K562 (cell line): ENCODE measurements around the gene STON2. TPM values are rescaled to one million over a fixed set of nuclear protein-coding genes. Genes with fewer than 3 reads are reported as not detected.

ENCODE experiments used
- ATAC-seq: fragments of 200-7000 bp; cut with Tn5 transposase; 3 replicates; pipeline ENCODE4 v1.9.1; 2020; ENCODE audit warnings: moderate library complexity
- BruUV-seq: library from RNA; stranded (reverse); fragments of 400-500 nt; replicated peaks from 2 replicates; lab custom pipeline; 2021; lab: Mats Ljungman, UMichigan
- CTCF ChIA-PET: fragments of 300-600 bp; formaldehyde crosslinking; extraction: SDS; loops from one replicate; lab custom pipeline; 2021; ENCODE audit warnings: low intra/inter-chr PET ratio; lab: Yijun Ruan, JAX
- POLR2A ChIA-PET: fragments of 300-600, 350-650 bp; sonication (Branson Sonifier 250); formaldehyde crosslinking; extraction: SDS; loops from one replicate; lab custom pipeline; 2021; ENCODE audit warnings: antibody characterized with exemption, inconsistent platforms; lab: Yijun Ruan, JAX
- DNase-seq, 4 experiments: peaks; one replicate each; pipeline versions ENCODE4 v3.0.0 to v3.0.0-alpha.2; 2011 to 2018; ENCODE audit warnings: low spot score in 3 of 4, mixed read lengths in 3 of 4; ENCODE audit errors: extremely low read depth in 1 of 4
- FAIRE-seq: peaks from 2 replicates; lab custom pipeline; 2011; peaks lifted over from hg19 to GRCh38; lab: Jason Lieb, UNC
- H2AFZ ChIP-seq: 2 replicates; pipeline ENCODE4 v1.6.0; 2011; ENCODE audit warnings: low read depth, low read length, control low read depth, inconsistent platforms
- H3K27ac ChIP-seq: fragments of 200-600 bp; 3 replicates; pipeline ENCODE4 v1.8.0; 2011; ENCODE audit warnings: low read depth, mild to moderate bottlenecking, control low read depth, inconsistent platforms, low read length, moderate library complexity, mixed read lengths; ENCODE audit errors: extremely low read depth
- H3K27me3 ChIP-seq, 2 experiments: fragments of 300-600 bp in 1 of 2; 2 replicates in 1 of 2; 3 replicates in 1 of 2; pipeline versions ENCODE4 v1.6.0 to v1.8.0; 2011; ENCODE audit warnings: inconsistent platforms in 2 of 2, low read length in 2 of 2, mild to moderate bottlenecking in 1 of 2, mixed read lengths in 1 of 2, moderate library complexity in 1 of 2; ENCODE audit not compliant: control insufficient read depth in 2 of 2, insufficient read depth in 2 of 2
- H3K36me3 ChIP-seq: fragments of 300-600 bp; 3 replicates; pipeline ENCODE4 v1.8.0; 2011; ENCODE audit warnings: mild to moderate bottlenecking, low read length, inconsistent platforms; ENCODE audit not compliant: control insufficient read depth, insufficient read depth
- H3K4me1 ChIP-seq, 2 experiments: fragments of 200-600 bp in 1 of 2; replicated peaks in 1 of 2; 2 replicates in 1 of 2; 3 replicates in 1 of 2; pipeline versions ENCODE4 v1.5.1 to v1.8.0; 2011; ENCODE audit warnings: inconsistent platforms in 2 of 2, low read length in 2 of 2, mild to moderate bottlenecking in 1 of 2, mixed read lengths in 1 of 2, moderate library complexity in 1 of 2; ENCODE audit not compliant: control insufficient read depth in 2 of 2, insufficient read depth in 2 of 2
- H3K4me2 ChIP-seq: 2 replicates; pipeline ENCODE4 v1.6.1; 2011; ENCODE audit warnings: low read length, control low read depth, inconsistent platforms, mixed read lengths; ENCODE audit not compliant: insufficient read depth
- H3K4me3 ChIP-seq: fragments of 200-600 bp; sonication (generic), shearing (Covaris generic); 2 replicates; pipeline ENCODE4 v1.5.1; 2016; ENCODE audit warnings: control low read depth, inconsistent platforms
- H3K79me2 ChIP-seq: fragments of 200-600 bp; 3 replicates; pipeline ENCODE4 v1.8.0; 2011; ENCODE audit warnings: low read length, inconsistent platforms; ENCODE audit not compliant: control insufficient read depth, insufficient read depth
- H3K9ac ChIP-seq, 2 experiments: 2 replicates each; pipeline versions ENCODE4 v1.6.0 to v1.6.1; 2011; ENCODE audit warnings: low read depth in 2 of 2, low read length in 2 of 2, control low read depth in 1 of 2, inconsistent platforms in 1 of 2, mild to moderate bottlenecking in 1 of 2, mixed read lengths in 1 of 2; ENCODE audit not compliant: insufficient read depth in 1 of 2
- H3K9me1 ChIP-seq: one replicate; pipeline ENCODE4 v1.6.0; 2011; ENCODE audit warnings: inconsistent platforms, mild to moderate bottlenecking, low read length, moderate library complexity; ENCODE audit not compliant: control insufficient read depth, insufficient read depth
- H3K9me3 ChIP-seq: replicated peaks from 2 replicates; pipeline ENCODE4 v1.5.1; 2011; ENCODE audit warnings: low read depth, low read length, inconsistent platforms; ENCODE audit not compliant: control insufficient read depth, insufficient read depth
- H4K20me1 ChIP-seq: replicated peaks from 2 replicates; pipeline ENCODE4 v1.6.1; 2011; ENCODE audit warnings: low read length, inconsistent platforms, mixed read lengths; ENCODE audit not compliant: control insufficient read depth, insufficient read depth
- CEBPG ChIP-seq, 3 experiments: fragments of 200-800 bp in 1 of 3; sonication (Bioruptor generic) in 1 of 3; sonication (generic) in 1 of 3; formaldehyde crosslinking in 1 of 3; IDR thresholded peaks in 2 of 3; conservative IDR thresholded peaks in 1 of 3; 2 replicates each; pipeline versions ENCODE4 v1.6.1 to v1.8.0; 2016 to 2022; ENCODE audit warnings: missing compliant biosample characterization in 2 of 3, missing genetic modification characterization in 2 of 3, mild to moderate bottlenecking in 1 of 3, missing genetic modification reagents in 1 of 3
- CXXC5 ChIP-seq: fragments of 250-450 bp; sonication (Bioruptor Pico); IDR thresholded peaks from 2 replicates; pipeline ENCODE4 v1.8.0; 2022; ENCODE audit warnings: inconsistent platforms, mild to moderate bottlenecking, moderate library complexity
- DEAF1 ChIP-seq: fragments of 450-650 bp; formaldehyde crosslinking; IDR thresholded peaks from 2 replicates; pipeline ENCODE4 v1.4.0; 2020; ENCODE audit warnings: mild to moderate bottlenecking, moderate library complexity
- FOXJ3 ChIP-seq: sonication (generic); formaldehyde crosslinking; IDR thresholded peaks from 2 replicates; pipeline ENCODE4 v1.4.0; 2020; ENCODE audit warnings: mild to moderate bottlenecking, missing genetic modification reagents
- HMG20A ChIP-seq: fragments of 450-650 bp; formaldehyde crosslinking; conservative IDR thresholded peaks from 2 replicates; pipeline ENCODE4 v1.4.0; 2020; ENCODE audit warnings: mild to moderate bottlenecking, mixed read lengths
- HMGN3 ChIP-seq: IDR thresholded peaks from 2 replicates; pipeline ENCODE4 v1.6.1; 2011; ENCODE audit warnings: borderline replicate concordance, low read depth, mild to moderate bottlenecking, mixed read lengths, low read length; ENCODE audit not compliant: insufficient read length; ENCODE audit errors: extremely low read depth
- RBM39 ChIP-seq: fragments of 200-400 bp; formaldehyde crosslinking; optimal IDR thresholded peaks from 2 replicates; pipeline ENCODE3; 2018; ENCODE audit warnings: low read depth, low read length
- RNF2 ChIP-seq: sonication (generic); IDR thresholded peaks from 2 replicates; pipeline ENCODE4 v1.6.1; 2016
- ZFP36 ChIP-seq: fragments of 150-350 bp; IDR thresholded peaks from 2 replicates; pipeline ENCODE4 v1.6.1; 2018; ENCODE audit warnings: low read length, low read depth; ENCODE audit not compliant: partially characterized antibody
- ZNF444 ChIP-seq: fragments of 250-450 bp; sonication (Bioruptor Pico); IDR thresholded peaks from 2 replicates; pipeline ENCODE4 v1.4.0; 2020; ENCODE audit warnings: mild to moderate bottlenecking, moderate library complexity
- WGBS: fragments of 100-300 bp; shearing (Covaris generic); methylation state at CpG from one replicate; pipeline ENCODE4 v1.1.6; 2016; ENCODE audit warnings: low coverage, mixed read lengths; ENCODE audit not compliant: insufficient coverage; ENCODE audit errors: missing lambda C conversion rate; 5-methylcytosine and 5-hydroxymethylcytosine counted together
- in situ Hi-C: fragments of 300-500 bp; cut with MboI; formaldehyde crosslinking; loops from 4 replicates; pipeline ENCODE4 v1.15.0; 2018; ENCODE audit warnings: inconsistent platforms, mixed read lengths
- intact Hi-C: fragments of 100-400 bp; cut with micrococcal nuclease; formaldehyde crosslinking; loops from 2 replicates; pipeline ENCODE4 v1.14.2; 2022
- polyA plus RNA-seq, 8 experiments: library from polyadenylated mRNA; depleted of rRNA in 4 of 8; stranded (reverse) in 5 of 8; unstranded in 3 of 8; fragments of >200 nt; fragmentation: Nextera tagmentation in 2 of 8; fragmentation: Illumina TruSeq in 1 of 8; extraction: Ambion mirVana in 2 of 8; extraction: Trizol in 1 of 8; gene quantifications; 2 replicates each; pipeline versions ENCODE4 v1.2.1 to v1.2.3, GENCODE V29; 2011 to 2014; ENCODE audit warnings: inconsistent platforms in 1 of 8, missing spikeins in 1 of 8
- total RNA-seq, 7 experiments: library from RNA; depleted of rRNA in 6 of 7; stranded (reverse); fragments of >200 nt in 6 of 7; fragmentation: Illumina TruSeq in 2 of 7; extraction: Trizol in 2 of 7; gene quantifications; 2 replicates each; pipeline versions ENCODE4 v1.2.1 to v1.2.3, GENCODE V29; 2011 to 2021; ENCODE audit warnings: low replicate concordance in 1 of 7
- TF ChIP-seq, protein P1 (sequence below): fragments of 450-650 bp; IDR thresholded peaks from 2 replicates; pipeline ENCODE4 v1.6.1; 2017; ENCODE audit warnings: antibody characterized with exemption, mild to moderate bottlenecking
- TF ChIP-seq, protein P2 (sequence below): fragments of 450-650 bp; formaldehyde crosslinking; IDR thresholded peaks from 2 replicates; pipeline ENCODE4 v1.4.0; 2022; ENCODE audit warnings: mild to moderate bottlenecking, moderate library complexity
- TF ChIP-seq, protein P3 (sequence below): fragments of 250-450 bp; sonication (Bioruptor Pico); IDR thresholded peaks from 2 replicates; pipeline ENCODE4 v1.5.0; 2020; ENCODE audit warnings: mild to moderate bottlenecking, borderline replicate concordance

STON2 gene
- total and polyA plus RNA-seq, 9 of the 15 experiments (the other 6 are each of a cell fraction or from before 2014, with no cell fraction given): 7.8 to 99.3 (median 53.5) TPM

DNA sequence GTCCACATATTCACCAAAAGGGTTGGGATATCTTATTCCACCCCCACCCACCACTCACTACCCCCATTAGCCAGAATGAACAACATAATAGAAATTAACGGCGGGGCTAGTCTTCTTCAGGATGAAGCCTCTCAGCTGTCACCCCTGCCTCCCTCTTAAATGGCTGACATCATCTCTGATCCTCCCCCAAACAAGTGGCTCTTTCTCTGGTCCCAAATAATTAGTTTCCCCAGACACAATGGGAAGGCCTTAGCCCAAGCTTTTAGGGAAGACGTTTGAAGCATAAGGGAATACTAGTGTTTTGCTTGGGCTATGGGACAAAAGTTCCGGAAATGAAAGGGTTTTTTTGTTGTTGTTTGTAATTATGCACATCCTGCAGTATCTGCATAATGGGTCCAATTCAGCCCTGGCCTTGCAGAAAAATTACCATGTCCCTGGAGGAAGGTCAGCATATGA is 13.8 kb downstream of the STON2 start:
- intact Hi-C loops: no loop called here
- no TSS peak for BruUV-seq
- TF ChIP-seq DEAF1 (no peak), RBM39 (no peak), HMGN3 (no peak), ZNF444 (CRISPR knock-in tag) (no peak), FOXJ3 (CRISPR knock-in tag) (no peak), ZFP36 (no peak), RNF2 (no peak), CXXC5 (CRISPR knock-in tag) (no peak), CEBPG (CRISPR knock-in tag; IDR thresholded peaks at IDR 0.05) (no peak), CEBPG (tag; conservative IDR thresholded peaks at IDR 0.05 in 1 of 2, IDR thresholded peaks at IDR 0.05 in 1 of 2) (no peak), HMG20A (CRISPR knock-in tag) (no peak)
- TF ChIP-seq, protein P1, sequence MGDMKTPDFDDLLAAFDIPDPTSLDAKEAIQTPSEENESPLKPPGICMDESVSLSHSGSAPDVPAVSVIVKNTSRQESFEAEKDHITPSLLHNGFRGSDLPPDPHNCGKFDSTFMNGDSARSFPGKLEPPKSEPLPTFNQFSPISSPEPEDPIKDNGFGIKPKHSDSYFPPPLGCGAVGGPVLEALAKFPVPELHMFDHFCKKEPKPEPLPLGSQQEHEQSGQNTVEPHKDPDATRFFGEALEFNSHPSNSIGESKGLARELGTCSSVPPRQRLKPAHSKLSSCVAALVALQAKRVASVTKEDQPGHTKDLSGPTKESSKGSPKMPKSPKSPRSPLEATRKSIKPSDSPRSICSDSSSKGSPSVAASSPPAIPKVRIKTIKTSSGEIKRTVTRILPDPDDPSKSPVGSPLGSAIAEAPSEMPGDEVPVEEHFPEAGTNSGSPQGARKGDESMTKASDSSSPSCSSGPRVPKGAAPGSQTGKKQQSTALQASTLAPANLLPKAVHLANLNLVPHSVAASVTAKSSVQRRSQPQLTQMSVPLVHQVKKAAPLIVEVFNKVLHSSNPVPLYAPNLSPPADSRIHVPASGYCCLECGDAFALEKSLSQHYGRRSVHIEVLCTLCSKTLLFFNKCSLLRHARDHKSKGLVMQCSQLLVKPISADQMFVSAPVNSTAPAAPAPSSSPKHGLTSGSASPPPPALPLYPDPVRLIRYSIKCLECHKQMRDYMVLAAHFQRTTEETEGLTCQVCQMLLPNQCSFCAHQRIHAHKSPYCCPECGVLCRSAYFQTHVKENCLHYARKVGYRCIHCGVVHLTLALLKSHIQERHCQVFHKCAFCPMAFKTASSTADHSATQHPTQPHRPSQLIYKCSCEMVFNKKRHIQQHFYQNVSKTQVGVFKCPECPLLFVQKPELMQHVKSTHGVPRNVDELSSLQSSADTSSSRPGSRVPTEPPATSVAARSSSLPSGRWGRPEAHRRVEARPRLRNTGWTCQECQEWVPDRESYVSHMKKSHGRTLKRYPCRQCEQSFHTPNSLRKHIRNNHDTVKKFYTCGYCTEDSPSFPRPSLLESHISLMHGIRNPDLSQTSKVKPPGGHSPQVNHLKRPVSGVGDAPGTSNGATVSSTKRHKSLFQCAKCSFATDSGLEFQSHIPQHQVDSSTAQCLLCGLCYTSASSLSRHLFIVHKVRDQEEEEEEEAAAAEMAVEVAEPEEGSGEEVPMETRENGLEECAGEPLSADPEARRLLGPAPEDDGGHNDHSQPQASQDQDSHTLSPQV: no peak
- TF ChIP-seq, protein P2, sequence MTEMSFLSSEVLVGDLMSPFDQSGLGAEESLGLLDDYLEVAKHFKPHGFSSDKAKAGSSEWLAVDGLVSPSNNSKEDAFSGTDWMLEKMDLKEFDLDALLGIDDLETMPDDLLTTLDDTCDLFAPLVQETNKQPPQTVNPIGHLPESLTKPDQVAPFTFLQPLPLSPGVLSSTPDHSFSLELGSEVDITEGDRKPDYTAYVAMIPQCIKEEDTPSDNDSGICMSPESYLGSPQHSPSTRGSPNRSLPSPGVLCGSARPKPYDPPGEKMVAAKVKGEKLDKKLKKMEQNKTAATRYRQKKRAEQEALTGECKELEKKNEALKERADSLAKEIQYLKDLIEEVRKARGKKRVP (CRISPR knock-in tag): no peak
- TF ChIP-seq, protein P3, sequence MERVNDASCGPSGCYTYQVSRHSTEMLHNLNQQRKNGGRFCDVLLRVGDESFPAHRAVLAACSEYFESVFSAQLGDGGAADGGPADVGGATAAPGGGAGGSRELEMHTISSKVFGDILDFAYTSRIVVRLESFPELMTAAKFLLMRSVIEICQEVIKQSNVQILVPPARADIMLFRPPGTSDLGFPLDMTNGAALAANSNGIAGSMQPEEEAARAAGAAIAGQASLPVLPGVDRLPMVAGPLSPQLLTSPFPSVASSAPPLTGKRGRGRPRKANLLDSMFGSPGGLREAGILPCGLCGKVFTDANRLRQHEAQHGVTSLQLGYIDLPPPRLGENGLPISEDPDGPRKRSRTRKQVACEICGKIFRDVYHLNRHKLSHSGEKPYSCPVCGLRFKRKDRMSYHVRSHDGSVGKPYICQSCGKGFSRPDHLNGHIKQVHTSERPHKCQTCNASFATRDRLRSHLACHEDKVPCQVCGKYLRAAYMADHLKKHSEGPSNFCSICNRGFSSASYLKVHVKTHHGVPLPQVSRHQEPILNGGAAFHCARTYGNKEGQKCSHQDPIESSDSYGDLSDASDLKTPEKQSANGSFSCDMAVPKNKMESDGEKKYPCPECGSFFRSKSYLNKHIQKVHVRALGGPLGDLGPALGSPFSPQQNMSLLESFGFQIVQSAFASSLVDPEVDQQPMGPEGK (CRISPR knock-in tag): no peak

More for the DNA sequence above, 13.8 kb downstream of the STON2 start:
- no peaks in the 10 kb centered on the region for H3K9me3 ChIP-seq
- H3K27ac ChIP-seq: no peak overlapping the region
- H3K79me2 ChIP-seq: no peaks in the 10 kb centered on the region; the same call in 1 of the 3 replicates
- H2AFZ ChIP-seq: no peak overlapping the region
- H3K4me1 ChIP-seq: no peaks in the 10 kb centered on the region
- no peaks in the 10 kb centered on the region for H3K9me1 ChIP-seq
- no peaks in the 10 kb centered on the region for H4K20me1 ChIP-seq
- H3K9ac ChIP-seq: no peak overlapping the region
- 76% methylated on average over 4 of the region's 4 CpGs for WGBS
- H3K27me3 ChIP-seq: no peaks in the 10 kb centered on the region
- DNase-seq: no peak
- ATAC-seq: no peak
- no peak overlapping the region for H3K4me2 ChIP-seq
- FAIRE-seq: no peak
- CTCF ChIA-PET: no interaction called here
- no peak overlapping the region for H3K4me3 ChIP-seq
- in situ Hi-C loops: no loop called here
- POLR2A ChIA-PET: interaction anchor here (0.8 to 1.2 kb wide), 2 partner anchors 8 to 16 kb away, joined by 4 read pairs; no protein-coding TSS in a partner anchor
- H3K36me3 ChIP-seq: peaks cover 71% of the 10 kb centered on the region; the same call in 2 of the 3 replicates
